ENCODE results near the gene PAQR7.

The PAQR7 gene

DNA sequence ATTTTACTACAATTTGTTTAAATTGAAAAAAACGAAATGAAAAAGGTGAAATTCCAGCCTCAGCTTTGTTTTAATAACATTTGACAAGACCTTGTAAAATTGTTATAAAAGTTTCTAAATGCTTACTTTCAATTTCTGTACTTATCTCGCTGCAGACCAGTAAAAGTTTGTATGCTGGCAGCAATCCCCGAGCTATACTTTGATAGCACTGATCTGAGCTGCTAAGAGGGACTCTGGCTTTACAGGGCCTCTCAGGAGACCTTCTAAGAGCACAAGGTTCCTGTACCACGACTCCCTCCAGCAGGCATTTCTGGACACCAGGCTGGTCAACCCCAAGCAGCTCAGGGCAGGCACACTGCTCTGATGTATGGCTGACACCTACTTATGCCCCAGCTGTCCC is 17.6 kb upstream of the PAQR7 start:
- TF ChIP-seq, protein P1, sequence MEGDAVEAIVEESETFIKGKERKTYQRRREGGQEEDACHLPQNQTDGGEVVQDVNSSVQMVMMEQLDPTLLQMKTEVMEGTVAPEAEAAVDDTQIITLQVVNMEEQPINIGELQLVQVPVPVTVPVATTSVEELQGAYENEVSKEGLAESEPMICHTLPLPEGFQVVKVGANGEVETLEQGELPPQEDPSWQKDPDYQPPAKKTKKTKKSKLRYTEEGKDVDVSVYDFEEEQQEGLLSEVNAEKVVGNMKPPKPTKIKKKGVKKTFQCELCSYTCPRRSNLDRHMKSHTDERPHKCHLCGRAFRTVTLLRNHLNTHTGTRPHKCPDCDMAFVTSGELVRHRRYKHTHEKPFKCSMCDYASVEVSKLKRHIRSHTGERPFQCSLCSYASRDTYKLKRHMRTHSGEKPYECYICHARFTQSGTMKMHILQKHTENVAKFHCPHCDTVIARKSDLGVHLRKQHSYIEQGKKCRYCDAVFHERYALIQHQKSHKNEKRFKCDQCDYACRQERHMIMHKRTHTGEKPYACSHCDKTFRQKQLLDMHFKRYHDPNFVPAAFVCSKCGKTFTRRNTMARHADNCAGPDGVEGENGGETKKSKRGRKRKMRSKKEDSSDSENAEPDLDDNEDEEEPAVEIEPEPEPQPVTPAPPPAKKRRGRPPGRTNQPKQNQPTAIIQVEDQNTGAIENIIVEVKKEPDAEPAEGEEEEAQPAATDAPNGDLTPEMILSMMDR (conservative IDR thresholded peaks at IDR 0.05; ENCODE audit: low read depth, low read length), result no peak
- DNase-seq (ENCODE audit: low read depth), result no peak

DNA sequence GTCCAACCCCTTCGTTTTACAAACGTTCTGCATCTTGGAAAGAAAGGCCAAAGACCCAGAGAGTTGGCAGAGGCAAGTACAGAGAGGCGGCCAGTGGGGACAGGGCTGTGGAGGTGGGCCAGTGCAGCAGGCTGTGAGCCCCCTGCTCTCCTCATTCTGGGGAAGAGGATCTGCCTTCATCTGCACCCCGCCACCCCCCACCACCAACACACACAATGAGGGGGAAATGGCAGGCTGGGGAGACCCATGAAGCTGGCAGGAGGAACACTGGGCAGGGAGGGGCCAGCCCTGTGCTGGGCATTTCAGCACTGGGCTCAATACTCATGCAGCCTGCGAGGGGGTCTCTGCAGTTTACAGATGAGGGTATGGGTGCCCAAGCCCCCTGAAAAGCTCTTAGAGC is 16.1 kb upstream of the PAQR7 start:
- no peak overlapping the region for H3K4me3 ChIP-seq (ENCODE audit: low read length)
- no peak for DNase-seq (ENCODE audit: low read depth)

More for the DNA sequence above, 17.6 kb upstream of the PAQR7 start:
- no peak overlapping the region for H3K4me3 ChIP-seq (ENCODE audit: low read length)

DNA sequence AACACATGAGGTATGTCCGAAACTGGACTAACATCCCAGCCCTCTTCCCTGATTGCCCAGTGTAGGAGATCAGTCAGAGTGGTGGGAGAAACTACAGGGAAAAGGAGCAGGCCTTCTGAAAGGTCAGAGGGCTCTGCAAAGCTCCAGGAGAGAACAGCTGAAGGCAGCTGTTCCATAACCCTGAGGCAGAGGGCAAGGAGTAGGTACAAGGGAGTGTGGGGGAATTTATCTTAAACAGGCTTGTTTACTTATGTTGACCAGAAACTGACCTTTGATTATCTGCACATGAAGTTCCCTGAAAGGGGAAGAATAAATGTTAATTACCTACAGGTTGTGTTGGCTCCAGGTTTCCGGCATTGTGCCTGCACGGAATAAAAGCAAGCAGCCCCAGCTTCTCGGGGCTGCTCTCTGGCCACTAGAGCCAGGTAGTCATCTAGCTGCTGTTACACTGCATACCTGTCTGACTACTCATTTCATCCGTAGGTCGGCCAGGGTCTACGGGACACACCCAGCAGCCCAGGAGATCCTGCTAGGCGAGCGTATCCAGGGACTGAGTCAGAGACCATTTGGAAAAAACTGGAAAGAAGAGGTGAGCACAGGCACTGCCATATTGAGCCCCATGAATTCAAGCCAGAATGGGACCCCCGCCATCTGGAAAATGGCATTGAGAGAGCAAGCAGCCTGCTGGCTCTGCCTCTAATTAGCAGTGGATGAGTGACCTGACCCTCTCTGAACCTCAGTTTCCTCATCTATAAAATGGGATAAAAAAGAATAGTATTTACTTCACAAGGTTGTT is 14.9 kb upstream of the PAQR7 start:
- TF ChIP-seq, protein P1 (conservative IDR thresholded peaks at IDR 0.05; ENCODE audit: low read depth, low read length), result no peak
- DNase-seq (ENCODE audit: low read depth), result no peak
- no peak overlapping the region for H3K4me3 ChIP-seq (ENCODE audit: low read length)

More for the DNA sequence above, 16.1 kb upstream of the PAQR7 start:
- TF ChIP-seq, protein P1 (conservative IDR thresholded peaks at IDR 0.05; ENCODE audit: low read depth, low read length), result no peak

- no peak overlapping the region for H3K4me3 ChIP-seq (ENCODE audit: low read length)
- TF ChIP-seq, protein P1 (conservative IDR thresholded peaks at IDR 0.05; ENCODE audit: low read depth, low read length), result peak; percentile 18
- DNase-seq (ENCODE audit: low read depth), result no peak
Observed at GRCh38 chr1:25889470-25889869, 14.0 kb upstream of the PAQR7 start.

- TF ChIP-seq, protein P1 (conservative IDR thresholded peaks at IDR 0.05; ENCODE audit: low read depth, low read length), result no peak
Observed at GRCh38 chr1:25888426-25888987, 13.0 kb upstream of the PAQR7 start.

GRCh38 chr1:25885602-25886001 is 10.1 kb upstream of the PAQR7 start:
- TF ChIP-seq, protein P1 (conservative IDR thresholded peaks at IDR 0.05; ENCODE audit: low read depth, low read length), result no peak
- no peak for DNase-seq (ENCODE audit: low read depth)
- H3K4me3 ChIP-seq (ENCODE audit: low read length), result no peak overlapping the region

More at GRCh38 chr1:25888426-25888987, 13.0 kb upstream of the PAQR7 start:
- no peak for DNase-seq (ENCODE audit: low read depth)
- no peak overlapping the region for H3K4me3 ChIP-seq (ENCODE audit: low read length)

DNA sequence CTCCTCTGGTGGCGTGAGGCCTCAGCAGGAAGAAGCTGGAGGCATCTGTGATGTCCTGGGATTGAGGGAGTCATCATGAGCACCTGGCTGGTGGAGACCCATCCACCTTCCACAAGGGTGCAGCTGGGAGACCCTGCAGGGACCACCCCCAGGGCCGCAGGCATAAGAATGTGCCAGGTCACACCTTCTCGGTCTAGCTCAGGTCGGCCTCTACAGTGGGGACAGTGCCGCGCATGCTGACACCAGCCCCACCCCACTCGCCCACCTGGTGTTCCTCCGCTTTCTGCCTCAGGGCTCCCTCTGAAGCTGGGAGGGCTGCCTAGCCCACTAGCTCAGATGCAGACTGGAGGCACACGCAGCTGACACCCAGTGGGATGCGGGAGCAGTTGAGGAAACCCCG is 5.8 kb upstream of the PAQR7 start:
- DNase-seq (ENCODE audit: low read depth), result no peak
- H3K4me3 ChIP-seq (ENCODE audit: low read length), result no peak overlapping the region
- TF ChIP-seq, protein P1 (conservative IDR thresholded peaks at IDR 0.05; ENCODE audit: low read depth, low read length), result no peak
